Adrenal gland (tissue), 12 donors: ENCODE measurements around the gene KCNA3. TPM values are rescaled to one million over a fixed set of nuclear protein-coding genes. Genes with fewer than 3 reads are reported as not detected.
"Not testable (repeated sequence)": the region's sequence is repeated elsewhere in the genome, so short reads cannot be mapped to it uniquely, and the experiment has no call there.

ENCODE experiments used
- DNase-seq, 7 donors: peaks; one replicate each; pipeline ENCODE4 v3.0.0-alpha.2; 2019 to 2020
- H3K27ac ChIP-seq, 5 donors: fragments of 200-600 bp; sonication (generic) in 4 of 5; 1 replicate in 3 of 5; 2 replicates in 2 of 5; pipeline versions ENCODE4 v1.5.1 to v1.8.0; 2016 to 2020; ENCODE audit warnings: mild to moderate bottlenecking in 1 of 5
- H3K27me3 ChIP-seq: fragments of 200-600 bp; 2 replicates; pipeline ENCODE4 v1.8.0; 2021
- H3K36me3 ChIP-seq, 2 donors: fragments of 200-600 bp; replicated peaks in 1 of 2; 1 replicate in 1 of 2; 2 replicates in 1 of 2; pipeline versions ENCODE4 v1.5.1 to v1.8.0; 2018 to 2022
- H3K4me1 ChIP-seq, 2 donors: fragments of 200-600 bp; replicated peaks in 1 of 2; 1 replicate in 1 of 2; 2 replicates in 1 of 2; pipeline versions ENCODE4 v1.5.1 to v1.8.0; 2018 to 2021
- H3K4me3 ChIP-seq, 4 donors: fragments of 200-600 bp; sonication (generic) in 3 of 4; one replicate each; pipeline ENCODE4 v1.5.1; 2016 to 2018
- H3K9me3 ChIP-seq, 3 donors: fragments of 200-600 bp; sonication (generic) in 1 of 3; replicated peaks in 1 of 3; 1 replicate in 2 of 3; 2 replicates in 1 of 3; pipeline versions ENCODE4 v1.5.1 to v1.8.0; 2016 to 2021
- POLR2A ChIP-seq, 2 donors: fragments of 450-650 bp; IDR thresholded peaks; one replicate each; pipeline ENCODE4 v1.6.1; 2017; ENCODE audit warnings: antibody characterized with exemption in 2 of 2, mild to moderate bottlenecking in 2 of 2, moderate library complexity in 1 of 2
- WGBS, 4 donors: extraction: QIAGEN DNeasy Blood & Tissue Kit in 2 of 4; methylation state at CpG; one replicate each; pipeline versions ENCODE4 v1.1.5 to v1.1.7; 2013 to 2017; 5-methylcytosine and 5-hydroxymethylcytosine counted together
- intact Hi-C, 2 donors: fragments of 100-400 bp; cut with DNase I; formaldehyde crosslinking; loops; one replicate each; pipeline versions ENCODE4 v1.14.1 to v1.15.0; 2022 to 2023
- polyA plus RNA-seq, 3 donors: library from polyadenylated mRNA; stranded (reverse); fragments of 200-250 nt in 2 of 3; fragments of 350-450 nt in 1 of 3; fragmentation: Illumina TruSeq in 1 of 3; extraction: RNeasy Lipid Tissue Mini Kit (QIAGEN cat#74804) in 1 of 3; gene quantifications; one replicate each; pipeline ENCODE4 v1.2.3, GENCODE V29; 2013 to 2014
- total RNA-seq, 9 donors: library from RNA; depleted of rRNA in 4 of 9; stranded (reverse); fragments of >200 nt in 4 of 9; fragments of 120-200 nt in 1 of 9; fragmentation: NEBNext Ultra II Directional in 1 of 9; extraction: Animal tissue kit (Norgen Biotek cat#: 25700) in 1 of 9; gene quantifications; one replicate each; pipeline versions ENCODE4 v1.1.0 to v1.2.4, GENCODE V29; 2013 to 2023
- TF ChIP-seq, protein P1 (sequence below), 6 experiments: fragments of 450-650 bp in 4 of 6; fragments of 200-600 bp in 2 of 6; sonication (generic) in 1 of 6; IDR thresholded peaks; 1 replicate in 5 of 6; 2 replicates in 1 of 6; pipeline versions ENCODE4 v1.5.1 to v1.8.0; 2016 to 2021; ENCODE audit warnings: antibody characterized with exemption in 6 of 6, mild to moderate bottlenecking in 2 of 6, moderate library complexity in 1 of 6
- donor health status: healthy with polysubstance abuse.
- donor health status: Bipolar disorder and iron deficiency.
- donor health status: DM: yes; HTN: yes; CAD: no.
- donor health status: DM: no; HTN: no; CAD: no.
- donor health status: DM: no; HTN: no; CAD: no.
- donor health status: DM: yes; HTN: yes; CAD: no.

The KCNA3 gene
- total and polyA plus RNA-seq, 12 donors = 0.07 to 1.9 (median 0.52) TPM

DNA sequence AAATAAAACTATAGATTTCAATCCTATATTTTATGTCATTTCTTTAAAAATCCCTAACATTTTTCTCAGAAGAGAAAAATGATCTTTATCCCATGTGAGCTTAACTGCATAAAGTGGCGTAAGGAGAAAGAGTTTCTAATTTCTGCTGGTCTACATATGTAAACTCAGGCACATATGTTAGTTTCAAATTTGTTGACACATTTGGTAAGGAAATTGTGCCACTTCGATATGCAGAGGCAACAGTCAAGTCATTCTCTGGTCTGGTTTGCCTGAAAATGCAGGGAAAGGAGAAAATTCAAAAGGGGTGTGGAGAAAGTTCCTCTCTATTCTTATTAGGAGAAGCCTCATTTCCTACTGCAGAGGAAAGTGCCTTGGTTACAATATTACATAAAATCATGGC is 11.5 kb downstream of the KCNA3 start:
- Histone ChIP-seq H3K36me3 (no peaks in the 10 kb centered on the region), H3K27me3 (peaks cover 10% of the 10 kb centered on the region), H3K9me3 (no peaks in the 10 kb centered on the region), H3K4me1 (no peaks in the 10 kb centered on the region), H3K4me3 (no peak overlapping the region), H3K27ac (no peak overlapping the region)
- WGBS, 4 donors = 72 to 90% (median 82%) methylated on average over 2 of the region's 2 CpGs
- no peak for TF ChIP-seq POLR2A (IDR thresholded peaks at IDR 0.05)
- TF ChIP-seq, protein P1, sequence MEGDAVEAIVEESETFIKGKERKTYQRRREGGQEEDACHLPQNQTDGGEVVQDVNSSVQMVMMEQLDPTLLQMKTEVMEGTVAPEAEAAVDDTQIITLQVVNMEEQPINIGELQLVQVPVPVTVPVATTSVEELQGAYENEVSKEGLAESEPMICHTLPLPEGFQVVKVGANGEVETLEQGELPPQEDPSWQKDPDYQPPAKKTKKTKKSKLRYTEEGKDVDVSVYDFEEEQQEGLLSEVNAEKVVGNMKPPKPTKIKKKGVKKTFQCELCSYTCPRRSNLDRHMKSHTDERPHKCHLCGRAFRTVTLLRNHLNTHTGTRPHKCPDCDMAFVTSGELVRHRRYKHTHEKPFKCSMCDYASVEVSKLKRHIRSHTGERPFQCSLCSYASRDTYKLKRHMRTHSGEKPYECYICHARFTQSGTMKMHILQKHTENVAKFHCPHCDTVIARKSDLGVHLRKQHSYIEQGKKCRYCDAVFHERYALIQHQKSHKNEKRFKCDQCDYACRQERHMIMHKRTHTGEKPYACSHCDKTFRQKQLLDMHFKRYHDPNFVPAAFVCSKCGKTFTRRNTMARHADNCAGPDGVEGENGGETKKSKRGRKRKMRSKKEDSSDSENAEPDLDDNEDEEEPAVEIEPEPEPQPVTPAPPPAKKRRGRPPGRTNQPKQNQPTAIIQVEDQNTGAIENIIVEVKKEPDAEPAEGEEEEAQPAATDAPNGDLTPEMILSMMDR (IDR thresholded peaks at IDR 0.05) = no peak
- intact Hi-C loops = no loop called here
- no peak for DNase-seq

DNA sequence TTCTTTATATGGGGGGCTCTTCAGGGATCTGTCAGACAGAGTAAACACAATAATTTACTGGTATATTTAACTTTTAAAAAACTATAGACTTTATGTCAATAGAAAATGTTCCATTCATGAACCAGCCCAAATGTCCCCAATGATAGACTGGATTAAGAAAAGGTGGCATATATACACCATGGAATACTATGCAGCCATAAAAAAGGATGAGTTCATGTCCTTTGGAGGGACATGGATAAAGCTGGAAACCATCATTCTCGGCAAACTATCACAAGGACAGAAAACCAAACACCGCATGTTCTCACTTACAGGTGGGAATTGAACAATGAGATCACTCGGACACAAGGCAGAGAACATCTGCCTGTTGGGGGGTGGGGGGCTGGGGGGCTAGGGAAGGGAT is 15.2 kb downstream of the KCNA3 start:
- H3K9me3 ChIP-seq, H3K27ac ChIP-seq, H3K4me3 ChIP-seq, DNase-seq, H3K4me1 ChIP-seq, H3K36me3 ChIP-seq, intact Hi-C loops, H3K27me3 ChIP-seq: not testable (repeated sequence)
- WGBS, 4 donors = 83 to 88% (median 86%) methylated on average over 3 of the region's 3 CpGs

DNA sequence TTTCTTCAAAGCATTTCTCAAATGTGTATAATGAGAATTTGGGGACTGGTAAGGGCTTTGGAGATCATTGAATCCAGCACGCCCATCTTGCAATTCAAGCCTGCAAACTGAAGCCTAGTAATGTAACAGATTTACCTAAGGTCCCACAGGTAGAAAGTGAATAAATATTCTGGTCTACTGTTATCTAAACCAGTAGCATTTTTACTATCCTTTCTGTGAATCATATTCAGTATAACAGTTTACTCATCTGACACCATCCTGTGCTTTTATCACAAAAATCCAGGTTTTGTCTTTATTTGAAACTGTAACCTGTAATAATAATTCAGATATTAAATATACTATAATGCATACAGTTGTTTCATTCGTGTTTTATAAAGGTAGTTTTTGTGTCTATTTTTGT is 17.4 kb downstream of the KCNA3 start:
- Histone ChIP-seq H3K27ac (no peak overlapping the region), H3K27me3 (peaks cover 10% of the 10 kb centered on the region), H3K36me3 (no peaks in the 10 kb centered on the region), H3K9me3 (no peaks in the 10 kb centered on the region), H3K4me1 (no peaks in the 10 kb centered on the region), H3K4me3 (no peak overlapping the region)
- intact Hi-C loops = no loop called here
- 56 to 65% (median 58%) methylated on average over 2 of the region's 2 CpGs for WGBS, 4 donors
- no peak for DNase-seq
- TF ChIP-seq POLR2A (IDR thresholded peaks at IDR 0.05) = no peak
- TF ChIP-seq, protein P1 (IDR thresholded peaks at IDR 0.05) = no peak

DNA sequence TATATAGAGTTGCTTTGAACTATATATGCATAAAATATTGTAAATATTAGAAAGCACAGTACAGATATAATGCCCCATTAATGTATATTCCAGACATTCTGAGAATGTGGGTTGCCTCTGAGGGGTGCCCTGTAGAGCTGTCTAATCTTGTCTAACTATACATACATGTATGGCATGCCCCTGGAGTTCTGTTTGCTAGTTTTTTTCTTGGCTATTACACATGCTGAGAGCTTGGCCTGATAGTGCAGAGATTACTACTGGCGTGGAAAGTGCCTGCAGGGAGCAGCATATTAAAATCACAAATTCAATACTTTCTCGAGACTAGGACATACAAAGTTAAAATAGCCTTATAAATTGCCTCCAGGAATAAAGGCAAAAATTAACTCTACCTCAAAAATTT is 24.1 kb downstream of the KCNA3 start:
- WGBS, 4 donors = 71 to 78% (median 75%) methylated on average over 2 of the region's 2 CpGs

DNA sequence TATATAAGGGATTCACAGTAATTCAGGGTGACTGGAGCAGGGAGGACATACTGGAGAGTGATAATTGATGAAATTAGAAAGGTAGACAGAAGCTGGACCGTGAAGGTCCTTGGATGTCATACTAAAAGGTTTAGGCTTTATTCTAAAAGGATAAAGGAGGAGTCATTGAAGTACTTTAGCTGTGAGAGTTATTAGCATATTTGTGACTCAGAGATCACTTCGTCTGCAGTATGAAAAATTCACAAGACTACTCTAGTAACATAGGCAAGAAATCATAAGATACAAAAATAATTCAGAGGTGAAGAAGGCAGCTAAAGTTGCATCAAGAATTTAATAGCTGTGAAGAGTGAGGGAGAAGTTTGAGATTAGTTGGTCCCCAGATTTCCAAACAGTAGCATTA is 26.3 kb downstream of the KCNA3 start:
- Histone ChIP-seq H3K9me3 (no peaks in the 10 kb centered on the region), H3K4me1 (no peaks in the 10 kb centered on the region), H3K27me3 (peaks cover 7% of the 10 kb centered on the region), H3K4me3 (no peak overlapping the region), H3K27ac (no peak overlapping the region), H3K36me3 (no peaks in the 10 kb centered on the region)
- intact Hi-C loops = no loop called here
- TF ChIP-seq POLR2A (IDR thresholded peaks at IDR 0.05) = no peak
- WGBS, 4 donors = 45 to 61% (median 52%) methylated on average over 2 of the region's 2 CpGs
- DNase-seq = no peak

More for the DNA sequence above, 24.1 kb downstream of the KCNA3 start:
- no peak for TF ChIP-seq POLR2A (IDR thresholded peaks at IDR 0.05)
- TF ChIP-seq, protein P1 (IDR thresholded peaks at IDR 0.05) = no peak
- no peaks in the 10 kb centered on the region for H3K9me3 ChIP-seq
- intact Hi-C loops = no loop called here
- H3K4me1 ChIP-seq = no peaks in the 10 kb centered on the region
- H3K27ac ChIP-seq = no peak overlapping the region
- no peak overlapping the region for H3K4me3 ChIP-seq
- H3K27me3 ChIP-seq = peaks cover 3% of the 10 kb centered on the region
- DNase-seq = no peak
- H3K36me3 ChIP-seq = no peaks in the 10 kb centered on the region
